Omental fat pad (tissue), 4 donors: ENCODE results near the gene PRSS50. TPM values are rescaled to one million over a fixed set of nuclear protein-coding genes. Genes with fewer than 3 reads are reported as not detected.

Experiments
- ATAC-seq: fragments of 150-250 bp; one replicate; pipeline ENCODE4 v1.9.1; 2016; ENCODE audit warnings: mild to moderate bottlenecking, moderate library complexity; ENCODE audit not compliant: low FRiP score
- DNase-seq: peaks from one replicate; pipeline ENCODE4 v3.0.0-alpha.2; 2019; ENCODE audit warnings: low spot score
- total RNA-seq, 4 donors: library from RNA; depleted of rRNA; stranded (reverse); fragments of >200 nt; gene quantifications; one replicate each; pipeline ENCODE4 v1.1.0, GENCODE V29; 2016
- TF ChIP-seq, protein P1 (sequence below), 3 donors: fragments of 450-650 bp; IDR thresholded peaks; one replicate each; pipeline ENCODE4 v1.5.1; 2016 to 2017; ENCODE audit warnings: antibody characterized with exemption in 3 of 3, mild to moderate bottlenecking in 3 of 3, moderate library complexity in 2 of 3

Gene PRSS50
- total RNA-seq, 4 donors from 2014 or later, result 0.32 TPM; not detected in 3

DNA sequence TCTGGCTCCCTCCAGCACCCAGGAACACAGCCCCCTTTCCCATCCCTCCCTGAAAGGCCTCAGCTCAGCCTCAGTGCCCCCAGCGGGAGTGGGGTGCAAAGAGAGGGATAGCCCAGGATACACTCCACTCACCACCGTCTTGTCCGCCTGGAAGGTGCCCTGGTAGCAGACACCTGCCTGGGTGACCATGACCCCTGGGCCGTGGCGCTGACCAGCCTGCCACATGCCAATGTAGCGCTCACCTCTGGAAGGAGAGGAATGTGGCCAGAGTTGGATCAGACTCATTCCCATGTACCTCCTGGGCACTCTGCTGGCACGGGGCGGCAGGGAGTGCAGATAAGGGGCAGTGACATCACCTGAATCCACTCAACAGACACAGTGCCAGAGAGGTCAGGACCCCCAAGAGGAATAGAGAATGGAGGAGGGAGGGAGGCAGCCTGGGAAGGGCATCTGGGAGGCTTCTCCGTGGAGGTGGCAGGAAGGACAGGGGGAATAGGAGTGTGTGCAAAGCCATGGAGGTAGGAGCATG, 37.3 kb downstream of the PRSS50 start:
- ATAC-seq, result no peak
- TF ChIP-seq, protein P1, sequence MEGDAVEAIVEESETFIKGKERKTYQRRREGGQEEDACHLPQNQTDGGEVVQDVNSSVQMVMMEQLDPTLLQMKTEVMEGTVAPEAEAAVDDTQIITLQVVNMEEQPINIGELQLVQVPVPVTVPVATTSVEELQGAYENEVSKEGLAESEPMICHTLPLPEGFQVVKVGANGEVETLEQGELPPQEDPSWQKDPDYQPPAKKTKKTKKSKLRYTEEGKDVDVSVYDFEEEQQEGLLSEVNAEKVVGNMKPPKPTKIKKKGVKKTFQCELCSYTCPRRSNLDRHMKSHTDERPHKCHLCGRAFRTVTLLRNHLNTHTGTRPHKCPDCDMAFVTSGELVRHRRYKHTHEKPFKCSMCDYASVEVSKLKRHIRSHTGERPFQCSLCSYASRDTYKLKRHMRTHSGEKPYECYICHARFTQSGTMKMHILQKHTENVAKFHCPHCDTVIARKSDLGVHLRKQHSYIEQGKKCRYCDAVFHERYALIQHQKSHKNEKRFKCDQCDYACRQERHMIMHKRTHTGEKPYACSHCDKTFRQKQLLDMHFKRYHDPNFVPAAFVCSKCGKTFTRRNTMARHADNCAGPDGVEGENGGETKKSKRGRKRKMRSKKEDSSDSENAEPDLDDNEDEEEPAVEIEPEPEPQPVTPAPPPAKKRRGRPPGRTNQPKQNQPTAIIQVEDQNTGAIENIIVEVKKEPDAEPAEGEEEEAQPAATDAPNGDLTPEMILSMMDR (IDR thresholded peaks at IDR 0.05), result no peak
- DNase-seq, result no peak

DNA sequence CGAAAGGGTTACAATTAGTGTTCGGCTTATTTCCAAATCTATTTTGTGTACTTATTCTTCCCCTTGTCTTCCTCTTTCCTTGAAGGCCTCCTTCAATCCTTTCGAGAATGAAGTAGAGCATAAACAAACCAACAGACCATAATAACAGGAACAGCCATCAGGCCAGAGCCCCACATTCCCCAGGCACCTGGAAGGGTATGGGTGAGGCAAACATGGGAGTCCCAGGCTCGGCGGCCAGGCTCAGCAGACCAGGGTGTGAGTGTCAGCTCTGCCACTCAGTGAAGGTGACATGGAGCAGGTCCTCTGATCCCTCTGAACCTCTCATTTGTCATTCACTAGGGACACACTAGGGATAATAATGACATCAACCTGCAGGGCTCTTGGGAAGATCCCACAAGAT, 38.0 kb downstream of the PRSS50 start:
- ATAC-seq (no peak), DNase-seq (no peak)
- TF ChIP-seq, protein P1 (IDR thresholded peaks at IDR 0.05), result no peak

DNA sequence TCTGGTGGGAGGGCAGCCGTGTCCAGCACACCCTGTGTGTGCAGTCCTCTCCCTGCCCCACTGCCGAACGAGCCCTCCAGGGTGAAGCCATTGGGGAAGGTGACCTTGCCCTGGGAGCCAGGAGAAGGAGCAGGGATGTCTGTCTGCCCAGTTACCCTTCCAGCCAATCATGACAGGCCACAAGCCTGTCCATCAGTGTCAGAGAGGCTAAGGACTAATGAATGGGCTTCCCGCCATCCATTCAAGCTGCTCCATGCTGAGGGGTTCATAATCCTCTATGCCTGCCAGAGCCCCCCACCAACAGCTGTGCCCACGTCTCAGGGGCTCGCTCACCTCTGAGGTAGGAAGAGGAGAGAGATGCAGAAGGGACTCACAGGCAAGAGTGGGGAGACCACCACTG, 39.4 kb downstream of the PRSS50 start:
- TF ChIP-seq, protein P1 (IDR thresholded peaks at IDR 0.05), result no peak
- DNase-seq (no peak), ATAC-seq (no peak)

DNA sequence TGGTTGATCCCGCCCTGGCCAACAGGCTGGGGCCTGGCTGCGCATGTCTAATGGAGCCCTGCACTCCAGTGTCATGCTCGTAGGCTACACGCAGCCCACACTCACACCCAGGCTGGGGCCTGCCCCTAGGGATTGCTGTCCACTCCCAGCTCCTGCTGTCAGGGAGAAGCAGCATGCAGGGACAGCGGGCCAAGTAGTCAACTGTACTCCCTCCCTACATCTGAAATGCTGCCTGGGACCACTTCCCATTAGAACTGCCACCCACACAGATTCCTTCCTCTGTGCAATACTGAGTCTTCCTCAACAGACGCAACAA, 40.3 kb downstream of the PRSS50 start:
- TF ChIP-seq, protein P1 (IDR thresholded peaks at IDR 0.05), result no peak
- no peak for ATAC-seq
- no peak for DNase-seq

DNA sequence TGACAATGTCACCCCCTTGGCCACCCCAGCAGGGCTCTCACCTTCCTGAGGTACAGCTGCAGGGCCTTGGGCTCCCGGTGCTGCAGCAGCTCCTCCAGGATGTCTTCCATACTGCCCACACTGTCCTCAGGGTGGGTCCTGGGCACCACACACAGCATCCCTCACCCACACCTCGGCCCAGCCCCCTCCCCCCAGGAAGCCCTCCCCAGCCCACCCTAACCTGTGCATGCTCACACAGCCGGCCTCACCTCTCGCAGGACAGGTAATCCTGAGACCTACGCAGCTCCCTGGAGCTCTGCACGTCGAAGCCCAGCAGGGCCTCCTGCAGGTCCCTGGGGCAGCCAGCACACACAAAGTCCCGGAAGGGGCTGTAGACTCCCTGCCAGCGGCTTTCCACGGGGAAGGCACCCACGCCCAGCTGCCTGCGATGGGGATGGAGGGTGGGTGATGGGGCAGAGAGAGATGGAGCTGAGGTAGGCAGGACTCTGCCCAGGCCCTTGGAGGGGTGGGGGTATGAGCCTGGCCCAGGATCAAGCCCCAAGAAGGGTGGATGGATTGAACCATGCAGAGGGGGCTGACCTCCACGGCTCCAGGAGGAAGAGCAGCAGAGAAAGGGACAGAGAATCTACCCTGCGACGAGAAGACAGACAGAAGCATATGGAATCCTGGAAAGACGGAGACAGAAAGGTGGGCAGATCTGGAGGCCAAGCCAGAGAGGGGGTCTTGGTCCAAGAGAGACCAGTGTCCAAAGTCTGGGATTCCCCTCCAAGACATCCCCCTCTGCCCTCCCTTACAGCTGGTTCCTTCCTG, 40.9 kb downstream of the PRSS50 start:
- TF ChIP-seq, protein P1 (IDR thresholded peaks at IDR 0.05), result no peak
- ATAC-seq, result no peak
- no peak for DNase-seq

DNA sequence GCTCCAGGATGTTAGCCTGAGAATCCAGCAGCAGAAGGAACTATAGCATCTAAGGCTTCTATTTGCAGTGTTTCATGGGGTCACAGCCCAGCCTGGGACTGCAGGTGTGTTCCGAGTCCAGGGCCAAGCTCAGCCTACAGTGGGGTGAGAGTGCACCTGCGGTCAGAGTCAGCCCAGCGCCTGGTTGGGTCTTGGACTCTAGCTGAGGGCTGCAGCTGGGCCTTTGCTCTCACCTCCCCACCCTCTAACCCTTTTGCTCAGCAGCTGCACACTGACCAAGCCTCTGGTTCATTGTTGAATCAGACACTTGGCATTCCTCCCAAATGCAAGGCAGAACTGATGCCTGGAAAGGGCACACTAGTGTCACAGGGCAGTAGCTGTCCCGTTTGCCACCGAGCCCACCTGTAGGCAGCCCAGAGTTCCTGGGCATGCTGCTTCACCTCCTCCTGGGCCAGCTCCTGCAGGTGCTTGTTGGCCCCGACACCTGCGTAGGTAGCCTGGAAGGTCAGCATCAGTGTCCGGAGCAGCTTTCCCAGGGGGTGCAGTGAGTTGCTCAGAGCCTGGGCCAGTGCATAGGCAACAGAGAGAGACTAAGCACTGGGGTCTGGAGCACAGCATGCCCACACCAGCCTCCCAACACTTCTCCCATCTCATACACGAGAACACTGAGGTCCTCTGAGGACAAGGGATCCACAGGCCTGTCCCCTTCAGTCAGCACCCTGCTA, 41.7 kb downstream of the PRSS50 start:
- TF ChIP-seq, protein P1 (IDR thresholded peaks at IDR 0.05), result no peak
- ATAC-seq (no peak), DNase-seq (no peak)
